Tibial nerve (tissue), 4 donors: Measurements from ENCODE around the gene PKD2. TPM values are rescaled to one million over a fixed set of nuclear protein-coding genes. Genes with fewer than 3 reads are reported as not detected.

Experiments used
- DNase-seq, 2 donors: peaks; one replicate each; pipeline ENCODE4 v3.0.0-alpha.2; 2019; ENCODE audit warnings: low spot score in 2 of 2
- H3K27ac ChIP-seq, 4 donors: fragments of 200-600 bp; sonication (generic) in 3 of 4; one replicate each; pipeline ENCODE4 v1.5.1; 2017 to 2019; ENCODE audit warnings: mild to moderate bottlenecking in 1 of 4
- H3K27me3 ChIP-seq, 2 donors: fragments of 200-600 bp; sonication (generic) in 1 of 2; one replicate each; pipeline versions ENCODE4 v1.5.1 to v1.6.0; 2017 to 2019
- H3K36me3 ChIP-seq, 3 donors: fragments of 200-600 bp; sonication (generic); one replicate each; pipeline ENCODE4 v1.5.1; 2018 to 2019
- H3K4me1 ChIP-seq, 4 donors: fragments of 200-600 bp; sonication (generic) in 3 of 4; one replicate each; pipeline ENCODE4 v1.5.1; 2017 to 2019
- H3K4me3 ChIP-seq, 4 donors: fragments of 200-600 bp; sonication (generic) in 3 of 4; one replicate each; pipeline ENCODE4 v1.5.1; 2017 to 2019; ENCODE audit warnings: mild to moderate bottlenecking in 1 of 4, moderate library complexity in 1 of 4
- H3K9me3 ChIP-seq, 4 donors: fragments of 200-600 bp; sonication (generic) in 3 of 4; one replicate each; pipeline ENCODE4 v1.5.1; 2017 to 2019
- EP300 ChIP-seq, 2 donors: sonication (generic); formaldehyde crosslinking; IDR thresholded peaks; one replicate each; pipeline ENCODE4 v1.6.1; 2017; ENCODE audit warnings: antibody characterized with exemption in 2 of 2, mild to moderate bottlenecking in 1 of 2
- POLR2A ChIP-seq, 2 donors: fragments of 450-650 bp; IDR thresholded peaks; one replicate each; pipeline ENCODE4 v1.6.1; 2017; ENCODE audit warnings: antibody characterized with exemption in 2 of 2, mild to moderate bottlenecking in 2 of 2, moderate library complexity in 2 of 2
- WGBS, 2 donors: methylation state at CpG; one replicate each; pipeline ENCODE4 v1.1.5; 2018; 5-methylcytosine and 5-hydroxymethylcytosine counted together
- total RNA-seq, 4 donors: library from RNA; depleted of rRNA; stranded (reverse); fragments of >200 nt; gene quantifications; one replicate each; pipeline ENCODE4 v1.1.0, GENCODE V29; 2016
- TF ChIP-seq, protein P1 (sequence below), 5 experiments: fragments of 200-600 bp in 3 of 5; fragments of 450-650 bp in 2 of 5; sonication (generic) in 3 of 5; IDR thresholded peaks; one replicate each; pipeline ENCODE4 v1.5.1; 2016 to 2019; ENCODE audit warnings: antibody characterized with exemption in 5 of 5, mild to moderate bottlenecking in 3 of 5, moderate library complexity in 2 of 5

The PKD2 gene
- total RNA-seq, 4 donors from 2014 or later: 92.7 to 117 (median 94.7) TPM

DNA sequence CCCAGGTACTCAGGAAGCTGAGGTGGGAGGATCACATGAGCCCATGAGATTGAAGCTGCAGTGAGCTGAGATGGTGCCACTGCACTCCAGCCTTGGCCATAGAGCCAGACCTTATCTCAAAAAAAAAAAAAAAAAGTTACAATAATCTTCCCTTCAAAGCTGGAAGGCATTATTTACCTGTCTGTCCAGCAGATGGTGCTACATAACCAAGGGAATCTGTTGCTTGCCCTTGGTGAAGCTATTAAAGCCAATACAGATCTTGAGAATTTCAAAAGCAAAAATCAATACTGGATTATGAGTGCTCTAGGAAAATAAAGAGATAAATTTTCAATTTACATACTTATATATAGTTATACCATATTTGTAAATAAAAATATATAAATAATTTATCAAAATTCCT lies 25.9 kb downstream of the PKD2 start:
- no peaks in the 10 kb centered on the region for H3K9me3 ChIP-seq
- TF ChIP-seq, protein P1, sequence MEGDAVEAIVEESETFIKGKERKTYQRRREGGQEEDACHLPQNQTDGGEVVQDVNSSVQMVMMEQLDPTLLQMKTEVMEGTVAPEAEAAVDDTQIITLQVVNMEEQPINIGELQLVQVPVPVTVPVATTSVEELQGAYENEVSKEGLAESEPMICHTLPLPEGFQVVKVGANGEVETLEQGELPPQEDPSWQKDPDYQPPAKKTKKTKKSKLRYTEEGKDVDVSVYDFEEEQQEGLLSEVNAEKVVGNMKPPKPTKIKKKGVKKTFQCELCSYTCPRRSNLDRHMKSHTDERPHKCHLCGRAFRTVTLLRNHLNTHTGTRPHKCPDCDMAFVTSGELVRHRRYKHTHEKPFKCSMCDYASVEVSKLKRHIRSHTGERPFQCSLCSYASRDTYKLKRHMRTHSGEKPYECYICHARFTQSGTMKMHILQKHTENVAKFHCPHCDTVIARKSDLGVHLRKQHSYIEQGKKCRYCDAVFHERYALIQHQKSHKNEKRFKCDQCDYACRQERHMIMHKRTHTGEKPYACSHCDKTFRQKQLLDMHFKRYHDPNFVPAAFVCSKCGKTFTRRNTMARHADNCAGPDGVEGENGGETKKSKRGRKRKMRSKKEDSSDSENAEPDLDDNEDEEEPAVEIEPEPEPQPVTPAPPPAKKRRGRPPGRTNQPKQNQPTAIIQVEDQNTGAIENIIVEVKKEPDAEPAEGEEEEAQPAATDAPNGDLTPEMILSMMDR (IDR thresholded peaks at IDR 0.05): peak; percentile 45 to 59 (median 58)
- no peak for TF ChIP-seq POLR2A (IDR thresholded peaks at IDR 0.05)
- peaks cover 0 to 15% (median 8%) of the 10 kb centered on the region in 4 donors for H3K4me1 ChIP-seq
- H3K36me3 ChIP-seq: peaks cover 0 to 49% (median 0%) of the 10 kb centered on the region in 3 donors
- no peak overlapping the region for H3K4me3 ChIP-seq
- H3K27me3 ChIP-seq: no peaks in the 10 kb centered on the region
- no peak overlapping the region for H3K27ac ChIP-seq
- peak in 1 of 2 donors; percentile 58 for DNase-seq

DNA sequence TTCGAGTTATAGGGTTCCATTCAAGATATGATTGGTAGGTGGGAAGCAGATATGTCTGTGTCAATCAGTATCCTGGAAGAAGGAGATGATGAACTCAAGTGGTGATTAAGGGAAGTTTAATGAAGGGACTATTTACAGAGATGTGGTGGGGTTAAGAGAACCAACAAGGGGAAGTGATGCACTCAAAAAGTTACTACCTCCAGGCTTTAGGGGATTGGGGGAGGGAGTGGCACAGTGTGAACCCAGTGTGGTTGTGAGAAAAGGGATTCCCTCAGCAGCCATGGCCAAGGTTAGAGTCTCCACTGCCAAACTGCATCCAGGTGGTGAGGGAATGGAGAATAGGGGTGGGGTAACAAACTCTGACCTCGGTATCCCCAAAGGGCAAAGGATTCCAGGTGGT lies 27.9 kb downstream of the PKD2 start:
- TF ChIP-seq POLR2A (IDR thresholded peaks at IDR 0.05) (no peak), EP300 (IDR thresholded peaks at IDR 0.05) (no peak)
- TF ChIP-seq, protein P1 (IDR thresholded peaks at IDR 0.05): no peak
- Histone ChIP-seq H3K27me3 (no peaks in the 10 kb centered on the region), H3K4me3 (no peak overlapping the region), H3K36me3 (peaks cover 0 to 65% (median 0%) of the 10 kb centered on the region in 3 donors), H3K27ac (no peak overlapping the region), H3K9me3 (no peaks in the 10 kb centered on the region), H3K4me1 (peaks cover 0 to 3% (median 0%) of the 10 kb centered on the region in 4 donors)
- WGBS, 2 donors: 89 to 97% methylated on average over 2 of the region's 2 CpGs
- DNase-seq: no peak

- no peaks in the 10 kb centered on the region for H3K27me3 ChIP-seq
- peaks cover 0 to 76% (median 7%) of the 10 kb centered on the region in 3 donors for H3K36me3 ChIP-seq
- no peak overlapping the region for H3K4me3 ChIP-seq
- peaks cover 0 to 3% (median 0%) of the 10 kb centered on the region in 4 donors for H3K4me1 ChIP-seq
- DNase-seq: no peak
- WGBS, 2 donors: 60 to 75% methylated on average over 1 of the region's 1 CpG
- H3K27ac ChIP-seq: no peak overlapping the region
- H3K9me3 ChIP-seq: no peaks in the 10 kb centered on the region
- TF ChIP-seq EP300 (IDR thresholded peaks at IDR 0.05): no peak
- TF ChIP-seq POLR2A (IDR thresholded peaks at IDR 0.05): no peak
- TF ChIP-seq, protein P1 (IDR thresholded peaks at IDR 0.05): no peak
Observed at GRCh38 chr4:88037447-88037846, 30.0 kb downstream of the PKD2 start.

DNA sequence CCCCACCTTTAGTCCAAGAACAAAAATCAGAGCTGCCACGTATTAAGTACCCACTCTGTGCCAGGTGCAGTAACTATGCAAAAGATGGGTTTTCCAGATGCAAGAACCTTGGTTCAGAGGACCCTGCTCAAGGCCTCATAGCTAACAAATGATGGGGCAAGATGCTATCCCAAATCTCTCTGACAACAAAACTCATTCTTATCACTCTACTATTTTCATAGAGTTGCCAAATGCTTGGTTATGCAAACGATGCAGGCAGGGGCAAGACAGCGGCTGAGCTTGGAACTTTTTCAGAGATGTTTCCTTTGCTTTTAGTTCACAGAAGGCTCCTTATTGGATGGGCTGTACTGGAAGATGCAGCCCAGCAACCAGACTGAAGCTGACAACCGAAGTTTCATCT lies 30.5 kb downstream of the PKD2 start:
- no peak for DNase-seq
- Histone ChIP-seq H3K27ac (no peak overlapping the region), H3K4me1 (peaks cover 0 to 3% (median 0%) of the 10 kb centered on the region in 4 donors), H3K9me3 (no peaks in the 10 kb centered on the region), H3K4me3 (no peak overlapping the region), H3K27me3 (no peaks in the 10 kb centered on the region), H3K36me3 (peaks cover 0 to 81% (median 7%) of the 10 kb centered on the region in 3 donors)
- WGBS, 2 donors: 76 to 92% methylated on average over 4 of the region's 4 CpGs
- TF ChIP-seq EP300 (IDR thresholded peaks at IDR 0.05): no peak
- TF ChIP-seq, protein P1 (IDR thresholded peaks at IDR 0.05): no peak
- no peak for TF ChIP-seq POLR2A (IDR thresholded peaks at IDR 0.05)

DNA sequence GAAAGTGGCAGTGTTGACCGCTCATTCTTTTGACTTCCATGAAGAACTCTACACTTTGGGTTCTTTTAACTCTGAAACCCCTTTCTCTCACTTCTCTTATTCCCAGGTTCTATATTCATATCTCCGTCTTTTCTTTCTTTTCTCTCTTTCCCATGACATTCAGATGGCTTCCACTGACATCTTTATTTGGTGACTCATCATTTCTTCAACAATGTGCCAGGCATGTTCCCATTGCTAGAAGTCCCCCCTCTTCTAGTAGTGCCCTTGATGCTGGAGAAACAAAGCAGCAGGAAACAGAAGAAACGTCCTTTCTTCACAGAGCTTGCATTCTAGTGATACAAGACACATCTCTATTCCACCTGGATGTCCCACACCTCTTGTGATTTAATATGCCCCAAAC lies 33.3 kb downstream of the PKD2 start:
- Histone ChIP-seq H3K9me3 (no peaks in the 10 kb centered on the region), H3K4me1 (no peaks in the 10 kb centered on the region), H3K36me3 (peaks cover 0 to 96% (median 12%) of the 10 kb centered on the region in 3 donors), H3K27ac (no peak overlapping the region), H3K27me3 (no peaks in the 10 kb centered on the region), H3K4me3 (no peak overlapping the region)
- DNase-seq: no peak
- WGBS, 2 donors: 82 to 90% methylated on average over 3 of the region's 3 CpGs
- TF ChIP-seq EP300 (IDR thresholded peaks at IDR 0.05): no peak
- TF ChIP-seq, protein P1 (IDR thresholded peaks at IDR 0.05): no peak
